Natural killer cell treated with Interleukin-12 subunit alpha and Interleukin-12 subunit beta and Interleukin-15 and Interleukin-18, amount 100 ng/mL, for 72 hours (primary cell): ENCODE results near the gene HEXD. TPM values are rescaled to one million over a fixed set of nuclear protein-coding genes. Genes with fewer than 3 reads are reported as not detected.
"Not testable (repeated sequence)": the region's sequence is repeated elsewhere in the genome, so short reads cannot be mapped to it uniquely, and the experiment has no call there.

Source experiments
- ATAC-seq, 2 donors: fragments of 150-1000 bp; cut with Tn5 transposase in 1 of 2; sonication (Bioruptor Pico), chemical (Tn5 transposase) in 1 of 2; 2 replicates each; pipeline ENCODE4 v1.10.0; 2021
- DNase-seq: peaks from one replicate; pipeline ENCODE4 v3.0.0; 2022; ENCODE audit warnings: low spot score
- H3K27ac Mint-ChIP-seq, 2 donors: 1 replicate in 1 of 2; 2 replicates in 1 of 2; pipeline ENCODE4 v1.8.0; 2022; ENCODE audit warnings: mixed read lengths in 2 of 2, mild to moderate bottlenecking in 1 of 2, moderate library complexity in 1 of 2
- H3K27me3 Mint-ChIP-seq, 2 donors: 1 replicate in 1 of 2; 2 replicates in 1 of 2; pipeline ENCODE4 v1.8.0; 2022; ENCODE audit warnings: mixed read lengths in 2 of 2
- H3K36me3 Mint-ChIP-seq: one replicate; pipeline ENCODE4 v1.8.0; 2022; ENCODE audit warnings: mixed read lengths
- H3K4me1 Mint-ChIP-seq, 2 donors: 1 replicate in 1 of 2; 2 replicates in 1 of 2; pipeline ENCODE4 v1.8.0; 2022; ENCODE audit warnings: low read depth in 2 of 2, mixed read lengths in 2 of 2, mild to moderate bottlenecking in 1 of 2
- H3K4me3 Mint-ChIP-seq: one replicate; pipeline ENCODE4 v1.8.0; 2022; ENCODE audit warnings: mixed read lengths
- H3K9me3 Mint-ChIP-seq: 2 replicates; pipeline ENCODE4 v1.8.0; 2022; ENCODE audit warnings: mixed read lengths
- total RNA-seq, 2 donors: library from RNA; stranded (reverse); gene quantifications; one replicate each; pipeline ENCODE4 v1.2.3, GENCODE V29; 2022

Gene HEXD
- total RNA-seq, 2 donors from 2014 or later: 19.5 to 40.1 TPM

GRCh38 chr17:82449883-82450356, 31.8 kb downstream of the HEXD start:
- H3K27ac Mint-ChIP-seq: peak overlapping the region; percentile 100
- H3K9me3 Mint-ChIP-seq: no peaks in the 10 kb centered on the region
- ATAC-seq (peak; percentile 0 to 18), DNase-seq (no peak)
- H3K4me1 Mint-ChIP-seq: peaks cover 31 to 46% of the 10 kb centered on the region in 2 donors
- H3K4me3 Mint-ChIP-seq: peak overlapping the region; percentile 99
- no peaks in the 10 kb centered on the region for H3K36me3 Mint-ChIP-seq
- H3K27me3 Mint-ChIP-seq: no peaks in the 10 kb centered on the region

GRCh38 chr17:82450357-82451106, 32.4 kb downstream of the HEXD start, which contains the start of gene CYBC1:
Gene CYBC1 (minus strand): TSS chr17:82450752. CDS start chr17:82449254, 1,498 bp downstream.
- Mint-ChIP-seq H3K36me3 (no peaks in the 10 kb centered on the region), H3K27ac (peak within 1 kb of the TSS; percentile 100), H3K9me3 (no peaks in the 10 kb centered on the region), H3K4me3 (peak within 1 kb of the TSS; percentile 99), H3K27me3 (no peaks in the 10 kb centered on the region), H3K4me1 (peaks cover 31 to 46% of the 10 kb centered on the region in 2 donors)
- ATAC-seq (peak; percentile 89 to 93), DNase-seq (peak; percentile 96)

DNA sequence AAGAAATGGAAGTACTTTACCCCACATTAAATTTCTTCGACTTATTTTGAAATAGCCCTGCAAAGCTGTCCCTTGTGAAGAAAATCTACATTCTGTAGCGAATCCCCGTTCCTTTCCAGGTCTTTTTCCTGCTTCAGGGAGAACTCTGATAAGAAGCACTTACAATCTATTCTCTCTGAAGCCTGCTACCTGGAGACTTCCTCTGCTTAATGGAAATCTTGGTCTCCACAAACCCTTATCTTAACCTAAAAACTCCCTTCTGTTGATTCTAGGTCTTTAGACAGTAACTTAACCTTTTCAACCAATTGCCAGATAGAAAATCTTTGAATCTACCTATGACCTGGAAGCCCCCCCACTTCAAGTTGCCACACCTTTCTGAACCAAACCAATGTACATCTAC, 34.0 kb downstream of the HEXD start:
- no peak for ATAC-seq
- no peak for DNase-seq
- peak overlapping the region; percentile 100 for H3K27ac Mint-ChIP-seq
- H3K27me3 Mint-ChIP-seq: no peaks in the 10 kb centered on the region
- H3K4me1 Mint-ChIP-seq: peaks cover 35 to 45% of the 10 kb centered on the region in 2 donors
- H3K36me3 Mint-ChIP-seq: no peaks in the 10 kb centered on the region
- no peaks in the 10 kb centered on the region for H3K9me3 Mint-ChIP-seq
- peak overlapping the region; percentile 99 for H3K4me3 Mint-ChIP-seq

DNA sequence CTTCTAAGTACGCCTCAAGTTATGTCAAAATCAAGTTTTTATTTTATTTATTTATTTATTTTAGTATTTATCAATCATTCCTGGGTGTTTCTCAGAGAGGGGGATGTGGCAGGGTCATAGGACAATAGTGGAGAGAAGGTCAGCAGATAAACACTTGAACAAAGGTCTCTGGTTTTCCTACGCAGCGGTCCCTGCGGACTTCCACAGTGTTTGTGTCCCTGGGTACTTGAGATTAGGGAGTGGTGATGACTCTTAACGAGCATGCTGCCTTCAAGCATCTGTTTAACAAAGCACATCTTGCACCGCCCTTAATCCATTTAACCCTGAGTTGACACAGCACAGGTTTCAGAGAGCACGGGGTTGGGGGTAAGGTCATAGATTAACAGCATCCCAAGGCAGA, 35.0 kb downstream of the HEXD start:
- H3K36me3 Mint-ChIP-seq, H3K4me3 Mint-ChIP-seq, ATAC-seq, H3K9me3 Mint-ChIP-seq, H3K27me3 Mint-ChIP-seq, DNase-seq: not testable (repeated sequence)
- H3K4me1 Mint-ChIP-seq: peaks cover 38 to 47% of the 10 kb centered on the region in 2 donors
- peak overlapping the region; percentile 100 for H3K27ac Mint-ChIP-seq

DNA sequence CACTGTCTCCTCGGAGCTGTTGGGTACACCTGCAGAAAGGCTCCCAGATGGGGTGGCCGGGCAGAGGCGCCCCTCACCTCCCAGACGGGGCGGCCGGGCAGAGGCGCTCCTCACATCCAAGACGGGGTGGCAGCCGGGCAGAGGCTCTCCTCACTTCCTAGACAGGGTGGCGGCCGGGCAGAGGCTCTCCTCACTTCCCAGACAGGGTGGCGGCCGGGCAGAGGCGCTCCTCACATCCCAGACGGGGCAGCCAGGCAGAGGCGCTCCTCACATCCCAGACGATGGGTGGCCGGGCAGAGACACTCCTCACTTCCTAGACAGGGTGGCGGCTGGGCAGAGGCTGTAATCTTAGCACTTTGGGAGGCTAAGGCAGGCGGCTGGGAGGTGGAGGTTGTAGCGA, 35.6 kb downstream of the HEXD start:
- not testable (repeated sequence) for H3K9me3 Mint-ChIP-seq, ATAC-seq, H3K27me3 Mint-ChIP-seq, DNase-seq, H3K4me3 Mint-ChIP-seq, H3K36me3 Mint-ChIP-seq
- Mint-ChIP-seq H3K4me1 (peaks cover 38 to 47% of the 10 kb centered on the region in 2 donors), H3K27ac (peak overlapping the region in 1 of 2 donors; percentile 100)

- Mint-ChIP-seq H3K36me3 (no peaks in the 10 kb centered on the region), H3K4me3 (peak overlapping the region; percentile 82), H3K9me3 (no peaks in the 10 kb centered on the region), H3K4me1 (peaks cover 31 to 41% of the 10 kb centered on the region in 2 donors), H3K27ac (peak overlapping the region; percentile 95 to 99), H3K27me3 (no peaks in the 10 kb centered on the region)
- DNase-seq (no peak), ATAC-seq (no peak)
These were observed 39.2 kb downstream of the HEXD start for GRCh38 chr17:82457073-82457928.

DNA sequence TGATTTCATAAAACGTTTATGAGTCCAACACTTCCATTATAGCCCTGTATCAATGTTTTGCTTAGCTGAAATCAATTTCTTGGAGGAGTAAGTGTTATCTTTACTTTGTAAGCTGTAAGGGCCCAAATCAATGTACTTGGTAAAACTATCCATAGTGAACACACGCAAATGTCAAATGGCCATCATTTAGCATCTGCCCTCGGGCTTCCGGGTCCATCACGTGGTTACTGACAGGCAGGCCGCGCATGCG, 39.7 kb downstream of the HEXD start:
- Mint-ChIP-seq H3K4me3 (peak overlapping the region; percentile 82), H3K4me1 (peaks cover 32 to 44% of the 10 kb centered on the region in 2 donors), H3K9me3 (no peaks in the 10 kb centered on the region), H3K27me3 (no peaks in the 10 kb centered on the region), H3K27ac (peak overlapping the region; percentile 95 to 99), H3K36me3 (no peaks in the 10 kb centered on the region)
- ATAC-seq (no peak), DNase-seq (no peak)

GRCh38 chr17:82458179-82458884, 40.2 kb downstream of the HEXD start, which contains the start of gene NARF:
Gene NARF (plus strand): TSS chr17:82458741. CDS start chr17:82458804, 63 bp downstream.
- Mint-ChIP-seq H3K27me3 (no peaks in the 10 kb centered on the region), H3K4me1 (peaks cover 32 to 45% of the 10 kb centered on the region in 2 donors), H3K36me3 (no peaks in the 10 kb centered on the region), H3K9me3 (no peaks in the 10 kb centered on the region), H3K27ac (peak within 1 kb of the TSS; percentile 95 to 99), H3K4me3 (peak within 1 kb of the TSS; percentile 82)
- ATAC-seq (peak; percentile 97 to 98), DNase-seq (peak; percentile 99)

GRCh38 chr17:82458885-82459424, 40.8 kb downstream of the HEXD start:
- Mint-ChIP-seq H3K4me3 (peak overlapping the region; percentile 82), H3K36me3 (peaks cover under 1% of the 10 kb centered on the region), H3K9me3 (no peaks in the 10 kb centered on the region), H3K27ac (peak overlapping the region; percentile 95), H3K27me3 (no peaks in the 10 kb centered on the region), H3K4me1 (peaks cover 32 to 50% of the 10 kb centered on the region in 2 donors)
- ATAC-seq (peak; percentile 3 to 16), DNase-seq (peak; percentile 79)

GRCh38 chr17:82459936-82460335, 41.8 kb downstream of the HEXD start:
- H3K27me3 Mint-ChIP-seq, H3K36me3 Mint-ChIP-seq, ATAC-seq, H3K9me3 Mint-ChIP-seq, DNase-seq: not testable (repeated sequence)
- Mint-ChIP-seq H3K27ac (peak overlapping the region; percentile 95), H3K4me1 (peaks cover 32 to 54% of the 10 kb centered on the region in 2 donors), H3K4me3 (peak overlapping the region; percentile 82)

- Mint-ChIP-seq H3K27ac (peak overlapping the region; percentile 5 to 80), H3K4me3 (no peak overlapping the region), H3K4me1 (peaks cover 31 to 60% of the 10 kb centered on the region in 2 donors), H3K36me3 (peaks cover 16% of the 10 kb centered on the region), H3K9me3 (no peaks in the 10 kb centered on the region), H3K27me3 (no peaks in the 10 kb centered on the region)
- DNase-seq: no peak
- no peak for ATAC-seq
These were observed 43.8 kb downstream of the HEXD start for GRCh38 chr17:82461827-82462524.

GRCh38 chr17:82463391-82463790, 45.2 kb downstream of the HEXD start:
- ATAC-seq (no peak), DNase-seq (no peak)
- H3K4me1 Mint-ChIP-seq: peaks cover 21 to 50% of the 10 kb centered on the region in 2 donors
- no peaks in the 10 kb centered on the region for H3K27me3 Mint-ChIP-seq
- peaks cover 18% of the 10 kb centered on the region for H3K36me3 Mint-ChIP-seq
- H3K27ac Mint-ChIP-seq: peak overlapping the region in 1 of 2 donors; percentile 80
- H3K9me3 Mint-ChIP-seq: no peaks in the 10 kb centered on the region
- no peak overlapping the region for H3K4me3 Mint-ChIP-seq
